Measurements from ENCODE around the gene BCL11B. TPM values are rescaled to one million over a fixed set of nuclear protein-coding genes. Genes with fewer than 3 reads are reported as not detected.

Gene BCL11B
- total and polyA plus RNA-seq, 5 donors from 2014 or later = 5.3 to 210 (median 5.6) TPM

- H3K27me3 Mint-ChIP-seq = no peaks in the 10 kb centered on the region
- Histone ChIP-seq H3K4me1 (ENCODE audit: control insufficient read depth, insufficient read depth, low read length, poor library complexity, severe bottlenecking) (peaks cover 97% of the 10 kb centered on the region), H3K4me3 (ENCODE audit: low read depth, low read length) (peak overlapping the region; percentile 77), H3K27ac (ENCODE audit: insufficient read depth, low read length, poor library complexity, severe bottlenecking) (peak overlapping the region; percentile 75), H3K27me3 (ENCODE audit: control insufficient read depth, insufficient read depth, low read length) (no peaks in the 10 kb centered on the region), H3K36me3 (ENCODE audit: control insufficient read depth, insufficient read depth, low read length) (peaks cover 30% of the 10 kb centered on the region), H3K9me3 (ENCODE audit: control insufficient read depth in 2 of 2, low read length in 2 of 2) (no peaks in the 10 kb centered on the region)
- peaks cover 44% of the 10 kb centered on the region for H3K36me3 Mint-ChIP-seq
- no peak for ATAC-seq (ENCODE audit: low read depth in 2 of 2)
- no peak for DNase-seq
- peak overlapping the region; percentile 34 to 85 (median 82) for H3K27ac Mint-ChIP-seq
- H3K4me3 Mint-ChIP-seq = peak overlapping the region; percentile 78 to 85 (median 79)
- H3K4me1 Mint-ChIP-seq = peaks cover 29 to 97% (median 77%) of the 10 kb centered on the region in 4 donors
- H3K9me3 Mint-ChIP-seq = no peaks in the 10 kb centered on the region
Measured at GRCh38 chr14:99215277-99215676, 56.7 kb downstream of the BCL11B start.

DNA sequence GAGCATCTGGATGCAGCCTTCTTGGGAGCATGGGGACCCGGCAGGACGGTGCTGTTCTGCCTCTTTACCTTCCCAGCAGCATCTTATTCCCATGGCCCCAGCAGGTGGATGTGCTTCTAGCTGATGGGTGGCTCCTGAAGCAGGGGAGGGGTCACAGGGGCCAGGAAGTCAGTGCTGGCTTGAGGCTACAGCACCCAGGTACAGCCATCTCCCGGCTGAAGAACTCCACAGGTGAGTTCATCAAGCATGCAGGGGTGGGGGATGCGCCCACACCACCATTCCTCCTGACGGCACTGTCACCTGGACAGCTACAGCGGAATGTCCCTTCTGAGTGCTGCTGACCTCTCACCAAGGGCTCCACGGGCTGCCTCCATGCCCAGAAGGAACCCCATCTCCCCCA is 57.3 kb downstream of the BCL11B start:
- DNase-seq (no peak), ATAC-seq (ENCODE audit: low read depth in 2 of 2) (no peak)
- peak overlapping the region; percentile 77 for H3K4me3 ChIP-seq (ENCODE audit: low read depth, low read length)
- H3K9me3 Mint-ChIP-seq = no peaks in the 10 kb centered on the region
- H3K4me3 Mint-ChIP-seq = peak overlapping the region; percentile 78 to 85 (median 79)
- peaks cover 97% of the 10 kb centered on the region for H3K4me1 ChIP-seq (ENCODE audit: control insufficient read depth, insufficient read depth, low read length, poor library complexity, severe bottlenecking)
- no peaks in the 10 kb centered on the region for H3K27me3 Mint-ChIP-seq
- H3K27ac ChIP-seq (ENCODE audit: insufficient read depth, low read length, poor library complexity, severe bottlenecking) = peak overlapping the region; percentile 75
- H3K27me3 ChIP-seq (ENCODE audit: control insufficient read depth, insufficient read depth, low read length) = no peaks in the 10 kb centered on the region
- peak overlapping the region; percentile 34 to 96 (median 82) for H3K27ac Mint-ChIP-seq
- peaks cover 29 to 97% (median 78%) of the 10 kb centered on the region in 4 donors for H3K4me1 Mint-ChIP-seq
- peaks cover 39% of the 10 kb centered on the region for H3K36me3 Mint-ChIP-seq
- H3K9me3 ChIP-seq (ENCODE audit: control insufficient read depth in 2 of 2, low read length in 2 of 2) = no peaks in the 10 kb centered on the region
- peaks cover 33% of the 10 kb centered on the region for H3K36me3 ChIP-seq (ENCODE audit: control insufficient read depth, insufficient read depth, low read length)

- Histone ChIP-seq H3K9me3 (ENCODE audit: control insufficient read depth in 2 of 2, low read length in 2 of 2) (no peaks in the 10 kb centered on the region), H3K4me3 (ENCODE audit: low read depth, low read length) (peak overlapping the region; percentile 77), H3K27me3 (ENCODE audit: control insufficient read depth, insufficient read depth, low read length) (no peaks in the 10 kb centered on the region), H3K36me3 (ENCODE audit: control insufficient read depth, insufficient read depth, low read length) (peaks cover 28% of the 10 kb centered on the region), H3K27ac (ENCODE audit: insufficient read depth, low read length, poor library complexity, severe bottlenecking) (peak overlapping the region; percentile 75), H3K4me1 (ENCODE audit: control insufficient read depth, insufficient read depth, low read length, poor library complexity, severe bottlenecking) (peaks cover 97% of the 10 kb centered on the region)
- peak overlapping the region; percentile 94 to 98 (median 96) for H3K27ac Mint-ChIP-seq
- DNase-seq (peak in 1 of 3 donors; percentile 47), ATAC-seq (ENCODE audit: low read depth in 2 of 2) (peak; percentile 25 to 29)
- H3K4me3 Mint-ChIP-seq = peak overlapping the region; percentile 78 to 89 (median 79)
- no peaks in the 10 kb centered on the region for H3K27me3 Mint-ChIP-seq
- H3K9me3 Mint-ChIP-seq = peaks cover 0 to under 1% (median 0%) of the 10 kb centered on the region in 7 donors
- peaks cover 28 to 99% (median 80%) of the 10 kb centered on the region in 4 donors for H3K4me1 Mint-ChIP-seq
- peaks cover 44% of the 10 kb centered on the region for H3K36me3 Mint-ChIP-seq
Measured at GRCh38 chr14:99213527-99213971, 58.4 kb downstream of the BCL11B start.

GRCh38 chr14:99213101-99213500 is 58.9 kb downstream of the BCL11B start:
- Histone ChIP-seq H3K36me3 (ENCODE audit: control insufficient read depth, insufficient read depth, low read length) (peaks cover 28% of the 10 kb centered on the region), H3K27ac (ENCODE audit: insufficient read depth, low read length, poor library complexity, severe bottlenecking) (peak overlapping the region; percentile 75), H3K9me3 (ENCODE audit: control insufficient read depth in 2 of 2, low read length in 2 of 2) (no peaks in the 10 kb centered on the region), H3K27me3 (ENCODE audit: control insufficient read depth, insufficient read depth, low read length) (no peaks in the 10 kb centered on the region), H3K4me3 (ENCODE audit: low read depth, low read length) (peak overlapping the region; percentile 77), H3K4me1 (ENCODE audit: control insufficient read depth, insufficient read depth, low read length, poor library complexity, severe bottlenecking) (peaks cover 97% of the 10 kb centered on the region)
- Mint-ChIP-seq H3K9me3 (peaks cover 0 to 1% (median 0%) of the 10 kb centered on the region in 7 donors), H3K4me1 (peaks cover 24 to 99% (median 80%) of the 10 kb centered on the region in 4 donors), H3K4me3 (peak overlapping the region; percentile 78 to 89 (median 79)), H3K27ac (peak overlapping the region; percentile 94 to 98 (median 96)), H3K36me3 (peaks cover 42% of the 10 kb centered on the region), H3K27me3 (no peaks in the 10 kb centered on the region)
- peak in 1 of 3 donors; percentile 47 for DNase-seq
- ATAC-seq (ENCODE audit: low read depth in 2 of 2) = peak; percentile 19 to 29

DNA sequence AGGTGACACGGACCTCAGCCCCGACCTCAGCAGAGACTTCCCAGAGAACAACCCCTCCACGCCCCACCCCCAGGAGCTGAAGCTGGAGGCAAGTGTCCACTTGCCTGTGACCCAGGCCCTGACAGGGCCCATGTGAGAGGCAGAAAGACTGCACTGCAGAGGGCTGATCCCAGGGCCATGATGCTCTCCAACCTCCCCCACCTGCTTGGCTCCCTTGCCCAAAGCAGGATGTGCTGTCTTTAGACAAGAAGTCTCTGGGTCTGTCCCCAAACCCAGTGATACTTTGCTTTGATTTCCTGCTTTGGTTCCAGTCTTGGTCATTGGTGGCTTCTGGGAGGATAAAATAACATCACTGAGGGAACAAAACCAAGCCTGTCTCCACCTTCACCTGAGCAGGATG is 59.4 kb downstream of the BCL11B start:
- H3K9me3 Mint-ChIP-seq = peaks cover 0 to 1% (median 0%) of the 10 kb centered on the region in 7 donors
- no peaks in the 10 kb centered on the region for H3K27me3 Mint-ChIP-seq
- Histone ChIP-seq H3K9me3 (ENCODE audit: control insufficient read depth in 2 of 2, low read length in 2 of 2) (no peaks in the 10 kb centered on the region), H3K27me3 (ENCODE audit: control insufficient read depth, insufficient read depth, low read length) (no peaks in the 10 kb centered on the region), H3K4me3 (ENCODE audit: low read depth, low read length) (peak overlapping the region; percentile 77), H3K4me1 (ENCODE audit: control insufficient read depth, insufficient read depth, low read length, poor library complexity, severe bottlenecking) (peaks cover 100% of the 10 kb centered on the region), H3K36me3 (ENCODE audit: control insufficient read depth, insufficient read depth, low read length) (peaks cover 31% of the 10 kb centered on the region), H3K27ac (ENCODE audit: insufficient read depth, low read length, poor library complexity, severe bottlenecking) (peak overlapping the region; percentile 75)
- H3K4me1 Mint-ChIP-seq = peaks cover 24 to 99% (median 84%) of the 10 kb centered on the region in 4 donors
- H3K27ac Mint-ChIP-seq = peak overlapping the region; percentile 94 to 98 (median 96)
- peaks cover 42% of the 10 kb centered on the region for H3K36me3 Mint-ChIP-seq
- ATAC-seq (ENCODE audit: low read depth in 2 of 2) (peak in 1 of 2 donors; percentile 27), DNase-seq (peak in 1 of 3 donors; percentile 50)
- H3K4me3 Mint-ChIP-seq = peak overlapping the region; percentile 78 to 89 (median 79)

- H3K36me3 ChIP-seq (ENCODE audit: control insufficient read depth, insufficient read depth, low read length) = peaks cover 31% of the 10 kb centered on the region
- no peaks in the 10 kb centered on the region for H3K27me3 Mint-ChIP-seq
- H3K9me3 Mint-ChIP-seq = peaks cover 0 to 1% (median 0%) of the 10 kb centered on the region in 7 donors
- H3K4me3 ChIP-seq (ENCODE audit: low read depth, low read length) = no peak overlapping the region
- H3K4me1 Mint-ChIP-seq = peaks cover 24 to 99% (median 85%) of the 10 kb centered on the region in 4 donors
- H3K27ac Mint-ChIP-seq = peak overlapping the region; percentile 94 to 96 (median 96)
- H3K4me1 ChIP-seq (ENCODE audit: control insufficient read depth, insufficient read depth, low read length, poor library complexity, severe bottlenecking) = peaks cover 100% of the 10 kb centered on the region
- peak overlapping the region; percentile 75 for H3K27ac ChIP-seq (ENCODE audit: insufficient read depth, low read length, poor library complexity, severe bottlenecking)
- H3K36me3 Mint-ChIP-seq = peaks cover 41% of the 10 kb centered on the region
- ATAC-seq (ENCODE audit: low read depth in 2 of 2) (no peak), DNase-seq (no peak)
- no peaks in the 10 kb centered on the region for H3K27me3 ChIP-seq (ENCODE audit: control insufficient read depth, insufficient read depth, low read length)
- H3K4me3 Mint-ChIP-seq = peak overlapping the region; percentile 78 to 89 (median 79)
- H3K9me3 ChIP-seq (ENCODE audit: control insufficient read depth in 2 of 2, low read length in 2 of 2) = no peaks in the 10 kb centered on the region
Measured at GRCh38 chr14:99212199-99212598, 59.8 kb downstream of the BCL11B start.

GRCh38 chr14:99211410-99211809 is 60.6 kb downstream of the BCL11B start:
- Histone ChIP-seq H3K4me3 (ENCODE audit: low read depth, low read length) (peak overlapping the region; percentile 62), H3K27ac (ENCODE audit: insufficient read depth, low read length, poor library complexity, severe bottlenecking) (peak overlapping the region; percentile 75)

More at GRCh38 chr14:99211410-99211809, 60.6 kb downstream of the BCL11B start:
- no peaks in the 10 kb centered on the region for H3K27me3 Mint-ChIP-seq
- H3K9me3 Mint-ChIP-seq = peaks cover 0 to 1% (median 0%) of the 10 kb centered on the region in 7 donors
- H3K36me3 Mint-ChIP-seq = peaks cover 37% of the 10 kb centered on the region
- Histone ChIP-seq H3K27me3 (ENCODE audit: control insufficient read depth, insufficient read depth, low read length) (no peaks in the 10 kb centered on the region), H3K9me3 (ENCODE audit: control insufficient read depth in 2 of 2, low read length in 2 of 2) (no peaks in the 10 kb centered on the region), H3K36me3 (ENCODE audit: control insufficient read depth, insufficient read depth, low read length) (peaks cover 31% of the 10 kb centered on the region), H3K4me1 (ENCODE audit: control insufficient read depth, insufficient read depth, low read length, poor library complexity, severe bottlenecking) (peaks cover 100% of the 10 kb centered on the region)
- DNase-seq (no peak), ATAC-seq (ENCODE audit: low read depth in 2 of 2) (no peak)
- peak overlapping the region; percentile 62 to 89 (median 78) for H3K4me3 Mint-ChIP-seq
- peak overlapping the region; percentile 94 to 96 (median 96) for H3K27ac Mint-ChIP-seq
- H3K4me1 Mint-ChIP-seq = peaks cover 24 to 99% (median 85%) of the 10 kb centered on the region in 4 donors
